WTC11 (cell line): ENCODE measurements around the gene DMWD. TPM values are rescaled to one million over a fixed set of nuclear protein-coding genes. Genes with fewer than 3 reads are reported as not detected.

Experiments
- AR ChIP-seq: fragments of 250-450 bp; sonication (Bioruptor Pico); IDR thresholded peaks from 2 replicates; pipeline ENCODE4 v1.9.0; 2021; ENCODE audit warnings: mild to moderate bottlenecking
- ARID4B ChIP-seq: sonication (generic); formaldehyde crosslinking; IDR thresholded peaks from 2 replicates; pipeline ENCODE4 v1.8.0; 2023; ENCODE audit warnings: missing genetic modification reagents, mild to moderate bottlenecking, borderline replicate concordance
- ATF2 ChIP-seq: sonication (generic); formaldehyde crosslinking; IDR thresholded peaks from 2 replicates; pipeline ENCODE4 v1.8.1; 2022; ENCODE audit warnings: low read depth, missing genetic modification reagents, borderline replicate concordance
- CBFB ChIP-seq: sonication (generic); formaldehyde crosslinking; IDR thresholded peaks from 2 replicates; pipeline ENCODE4 v1.8.1; 2022; ENCODE audit warnings: mild to moderate bottlenecking, low read depth, missing genetic modification reagents
- CDX4 ChIP-seq: fragments of 250-450 bp; sonication (Bioruptor Pico); IDR thresholded peaks from 2 replicates; pipeline ENCODE4 v1.9.0; 2021; ENCODE audit warnings: moderate library complexity, mild to moderate bottlenecking, inconsistent platforms, borderline replicate concordance
- E2F1 ChIP-seq: sonication (generic); formaldehyde crosslinking; IDR thresholded peaks from 2 replicates; pipeline ENCODE4 v1.8.0; 2022; ENCODE audit warnings: mild to moderate bottlenecking, missing genetic modification reagents
- ESRRA ChIP-seq: sonication (generic); formaldehyde crosslinking; IDR thresholded peaks from 2 replicates; pipeline ENCODE4 v1.8.1; 2022; ENCODE audit warnings: mild to moderate bottlenecking, missing genetic modification reagents, borderline replicate concordance
- FOXJ3 ChIP-seq: sonication (generic); formaldehyde crosslinking; IDR thresholded peaks from 2 replicates; pipeline ENCODE4 v1.9.0; 2021; ENCODE audit warnings: missing genetic modification reagents, mild to moderate bottlenecking, borderline replicate concordance
- FOXP1 ChIP-seq: sonication (generic); formaldehyde crosslinking; IDR thresholded peaks from 2 replicates; pipeline ENCODE4 v1.8.0; 2022; ENCODE audit warnings: missing genetic modification reagents, mild to moderate bottlenecking, moderate library complexity, borderline replicate concordance
- GABPB1 ChIP-seq: sonication (generic); formaldehyde crosslinking; IDR thresholded peaks from 2 replicates; pipeline ENCODE4 v1.8.1; 2023; ENCODE audit warnings: mild to moderate bottlenecking, missing genetic modification reagents
- MXD4 ChIP-seq: fragments of 250-450 bp; sonication (Bioruptor Pico); IDR thresholded peaks from 2 replicates; pipeline ENCODE4 v1.8.0; 2021; ENCODE audit warnings: mild to moderate bottlenecking, moderate library complexity, borderline replicate concordance
- NFATC4 ChIP-seq: fragments of 250-450 bp; sonication (Bioruptor Pico); IDR thresholded peaks from 2 replicates; pipeline ENCODE4 v1.9.0; 2021; ENCODE audit warnings: mild to moderate bottlenecking
- SMAD3 ChIP-seq: sonication (generic); formaldehyde crosslinking; IDR thresholded peaks from 2 replicates; pipeline ENCODE4 v1.8.0; 2022; ENCODE audit warnings: missing genetic modification reagents, mild to moderate bottlenecking, borderline replicate concordance
- SP1 ChIP-seq: sonication (generic); formaldehyde crosslinking; conservative IDR thresholded peaks from 2 replicates; pipeline ENCODE4 v1.8.1; 2022; ENCODE audit warnings: missing genetic modification reagents
- ZNF232 ChIP-seq: sonication (generic); formaldehyde crosslinking; IDR thresholded peaks from 2 replicates; pipeline ENCODE4 v1.8.0; 2022; ENCODE audit warnings: mild to moderate bottlenecking, missing genetic modification reagents
- ZNF263 ChIP-seq: sonication (generic); formaldehyde crosslinking; IDR thresholded peaks from 2 replicates; pipeline ENCODE4 v1.8.1; 2022; ENCODE audit warnings: low read depth, mild to moderate bottlenecking, moderate library complexity, missing genetic modification reagents
- ZNF281 ChIP-seq: sonication (generic); formaldehyde crosslinking; IDR thresholded peaks from 2 replicates; pipeline ENCODE4 v1.8.0; 2023; ENCODE audit warnings: mild to moderate bottlenecking, missing genetic modification reagents
- ZNF396 ChIP-seq: fragments of 250-450 bp; sonication (Bioruptor Pico); IDR thresholded peaks from 2 replicates; pipeline ENCODE4 v1.8.0; 2021; ENCODE audit warnings: mild to moderate bottlenecking, moderate library complexity, borderline replicate concordance
- ZNF425 ChIP-seq: fragments of 250-450 bp; sonication (Bioruptor Pico); conservative IDR thresholded peaks from 2 replicates; pipeline ENCODE4 v1.9.0; 2021; ENCODE audit warnings: mild to moderate bottlenecking
- ZNF671 ChIP-seq: fragments of 250-450 bp; sonication (Bioruptor Pico); IDR thresholded peaks from 2 replicates; pipeline ENCODE4 v1.8.0; 2021; ENCODE audit warnings: mild to moderate bottlenecking
- total RNA-seq: library from RNA; stranded (reverse); gene quantifications from 3 replicates; pipeline ENCODE4 v1.2.3, GENCODE V29; 2021

DMWD gene
- total RNA-seq, 1 experiment from 2014 or later = 60.7 TPM

- peak; percentile 21; the same call in 1 of the 2 replicates for TF ChIP-seq ARID4B (CRISPR knock-in tag)
- no peak for TF ChIP-seq ESRRA (CRISPR knock-in tag)
- TF ChIP-seq ZNF425 (CRISPR knock-in tag) = no peak
- TF ChIP-seq ZNF671 (CRISPR knock-in tag) = peak; percentile 57; the same call in 1 of the 2 replicates
- TF ChIP-seq CBFB = peak; percentile 50; the same call in 1 of the 2 replicates
- no peak; the same call in 1 of the 2 replicates for TF ChIP-seq E2F1
- TF ChIP-seq ZNF396 = no peak
- TF ChIP-seq GABPB1 (CRISPR knock-in tag) = no peak; the same call in 1 of the 2 replicates
- 0 out of 2 replicates have a peak, but pooled peaks have one; percentile 28 for TF ChIP-seq ZNF281 (CRISPR knock-in tag)
- TF ChIP-seq ZNF263 (CRISPR knock-in tag) = no peak
- no peak for TF ChIP-seq ZNF232
- TF ChIP-seq AR (CRISPR knock-in tag) = no peak; the same call in 1 of the 2 replicates
- no peak for TF ChIP-seq FOXJ3 (CRISPR knock-in tag)
- peak; percentile 84; the same call in 1 of the 2 replicates for TF ChIP-seq NFATC4 (CRISPR knock-in tag)
- TF ChIP-seq CDX4 (CRISPR knock-in tag) = no peak
- 0 out of 2 replicates have a peak, but pooled peaks have one; percentile 33 for TF ChIP-seq ATF2 (CRISPR knock-in tag)
- peak; percentile 92 for TF ChIP-seq SP1 (CRISPR knock-in tag)
- no peak for TF ChIP-seq MXD4
- TF ChIP-seq FOXP1 (CRISPR knock-in tag) = no peak; the same call in 1 of the 2 replicates
- TF ChIP-seq SMAD3 (CRISPR knock-in tag) = 0 out of 2 replicates have a peak, but pooled peaks have one; percentile 47
These were observed 22.2 kb downstream of the DMWD start (continued) for GRCh38 chr19:45770192-45771101.
